ENCODE measurements around the gene SMS. TPM values are rescaled to one million over a fixed set of nuclear protein-coding genes. Genes with fewer than 3 reads are reported as not detected.
A peak's percentile ranks its signal among the peaks of the same experiment; 100 is the strongest.
"Not testable (repeated sequence)": the region's sequence is repeated elsewhere in the genome, so short reads cannot be mapped to it uniquely, and the experiment has no call there.

The SMS gene
- total and polyA plus RNA-seq, 2 of the 13 experiments (the other 11 are each of a cell fraction or from before 2014, with no cell fraction given): 40.5 to 91.9 TPM

DNA sequence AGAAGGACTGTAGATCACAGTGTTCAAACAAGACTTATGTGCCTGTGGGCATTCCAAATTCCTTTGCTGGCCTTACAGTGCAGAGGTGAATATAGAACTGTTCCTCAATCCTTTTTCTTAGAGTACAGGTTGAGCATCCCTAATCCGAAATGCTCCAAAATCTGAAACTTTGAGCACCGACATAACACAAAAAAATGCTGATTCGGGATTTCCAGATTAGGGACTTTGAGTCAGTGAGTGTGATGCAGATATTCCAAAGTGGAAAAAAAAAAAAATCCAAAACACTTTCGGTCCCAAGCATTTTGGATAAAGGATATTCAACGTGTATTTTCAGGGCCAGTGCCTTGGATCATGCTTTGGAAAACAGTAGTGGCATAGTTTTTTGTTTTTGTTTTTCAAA, 9.2 kb downstream of the SMS start:
- TF ChIP-seq, protein P1, sequence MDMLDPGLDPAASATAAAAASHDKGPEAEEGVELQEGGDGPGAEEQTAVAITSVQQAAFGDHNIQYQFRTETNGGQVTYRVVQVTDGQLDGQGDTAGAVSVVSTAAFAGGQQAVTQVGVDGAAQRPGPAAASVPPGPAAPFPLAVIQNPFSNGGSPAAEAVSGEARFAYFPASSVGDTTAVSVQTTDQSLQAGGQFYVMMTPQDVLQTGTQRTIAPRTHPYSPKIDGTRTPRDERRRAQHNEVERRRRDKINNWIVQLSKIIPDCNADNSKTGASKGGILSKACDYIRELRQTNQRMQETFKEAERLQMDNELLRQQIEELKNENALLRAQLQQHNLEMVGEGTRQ (IDR thresholded peaks at IDR 0.05; ENCODE audit: low read depth, low read length): no peak
- TF ChIP-seq, protein P1 (CRISPR knock-in tag; IDR thresholded peaks at IDR 0.05; ENCODE audit: borderline replicate concordance): no peak
- TF ChIP-seq MAFK (conservative IDR thresholded peaks at IDR 0.05 in 1 of 2, IDR thresholded peaks at IDR 0.05 in 1 of 2; ENCODE audit: low read length in 2 of 2) (peak; percentile 92 to 97), MAFF (IDR thresholded peaks at IDR 0.05; ENCODE audit: low read depth, low read length) (peak; percentile 96)
- TF ChIP-seq, protein P2, sequence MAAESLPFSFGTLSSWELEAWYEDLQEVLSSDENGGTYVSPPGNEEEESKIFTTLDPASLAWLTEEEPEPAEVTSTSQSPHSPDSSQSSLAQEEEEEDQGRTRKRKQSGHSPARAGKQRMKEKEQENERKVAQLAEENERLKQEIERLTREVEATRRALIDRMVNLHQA (CRISPR knock-in tag; IDR thresholded peaks at IDR 0.05): no peak
- in situ Hi-C loops (cut with HindIII; ENCODE audit: extremely low pct_ligation_motif_present, low pct_unique_long_range_greater_than_20kb): no loop called here
- FAIRE-seq: no peak
- BruUV-seq (replicated peaks): no TSS peak
- H3K9ac ChIP-seq (ENCODE audit: insufficient read depth, low read depth, low read length): no peak overlapping the region
- ATAC-seq: no peak
- H3K4me2 ChIP-seq (ENCODE audit: low read depth, low read length): no peak overlapping the region
- intact Hi-C loops (cut with micrococcal nuclease; ENCODE audit: unreplicated experiment): loop anchor here (10.0 kb wide), 2 partner anchors 115 to 225 kb away; partner anchors contain the start of gene MBTPS2
- no peak overlapping the region for H3K27ac ChIP-seq (ENCODE audit: extremely low read length, insufficient read depth, low read length)
- no peaks in the 10 kb centered on the region for H3K36me3 ChIP-seq (replicated peaks in 1 of 2; ENCODE audit: control insufficient read depth in 1 of 2, insufficient read depth in 2 of 2, low read length in 2 of 2)
- no peak for DNase-seq (ENCODE audit: low spot score)
- peaks cover 86% of the 10 kb centered on the region for H3K79me2 ChIP-seq (ENCODE audit: insufficient read depth, low read length)
- H4K20me1 ChIP-seq (ENCODE audit: insufficient read depth, low read length): peaks cover 5% of the 10 kb centered on the region; the same call in 1 of the 2 replicates
- H3K4me1 ChIP-seq (ENCODE audit: insufficient read depth, low read length): peaks cover 33% of the 10 kb centered on the region
- POLR2A ChIA-PET: no interaction called here
- H3K27me3 ChIP-seq (ENCODE audit: control insufficient read depth in 1 of 2, insufficient read depth in 2 of 2, low read length in 2 of 2): no peaks in the 10 kb centered on the region
- H2AFZ ChIP-seq (ENCODE audit: low read length): no peak overlapping the region
- H3K4me3 ChIP-seq (replicated peaks in 1 of 3; ENCODE audit: insufficient read depth in 1 of 3, low read depth in 2 of 3, low read length in 3 of 3): no peak overlapping the region
- H3K9me3 ChIP-seq (ENCODE audit: low read length): no peaks in the 10 kb centered on the region
- CTCF ChIA-PET (ENCODE audit: low intra/inter-chr PET ratio, low total read pairs): no interaction called here
- WGBS (ENCODE audit: low lambda C conversion rate): 95% methylated on average over 5 of the region's 5 CpGs

DNA sequence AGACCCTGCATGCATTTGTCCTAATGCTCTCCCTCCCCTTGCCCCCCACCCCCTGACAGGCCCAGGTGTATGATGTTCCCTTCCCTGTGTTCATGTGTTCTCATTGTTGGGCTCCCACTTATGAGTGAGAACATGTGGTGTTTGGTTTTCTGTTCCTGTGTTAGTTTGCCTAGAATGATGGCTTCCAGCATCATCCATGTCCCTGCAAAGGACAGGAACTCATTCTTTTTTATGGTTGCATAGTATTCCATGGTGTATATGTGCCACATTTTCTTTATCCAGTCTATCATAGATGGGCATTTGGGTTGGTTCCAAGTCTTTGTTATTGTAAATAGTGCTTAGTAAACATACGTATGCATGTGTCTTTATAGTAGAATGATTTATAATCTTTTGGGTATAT, 10.0 kb downstream of the SMS start:
- H3K36me3 ChIP-seq (replicated peaks in 1 of 2; ENCODE audit: control insufficient read depth in 1 of 2, insufficient read depth in 2 of 2, low read length in 2 of 2); H3K4me2 ChIP-seq (ENCODE audit: low read depth, low read length); H3K27me3 ChIP-seq (ENCODE audit: control insufficient read depth in 1 of 2, insufficient read depth in 2 of 2, low read length in 2 of 2); in situ Hi-C loops (cut with HindIII; ENCODE audit: extremely low pct_ligation_motif_present, low pct_unique_long_range_greater_than_20kb); H2AFZ ChIP-seq (ENCODE audit: low read length); H3K27ac ChIP-seq (ENCODE audit: extremely low read length, insufficient read depth, low read length); H3K9ac ChIP-seq (ENCODE audit: insufficient read depth, low read depth, low read length); POLR2A ChIA-PET; H4K20me1 ChIP-seq (ENCODE audit: insufficient read depth, low read length); intact Hi-C loops (cut with micrococcal nuclease; ENCODE audit: unreplicated experiment); FAIRE-seq; DNase-seq (ENCODE audit: low spot score); H3K9me3 ChIP-seq (ENCODE audit: low read length); H3K4me3 ChIP-seq (replicated peaks in 1 of 3; ENCODE audit: insufficient read depth in 1 of 3, low read depth in 2 of 3, low read length in 3 of 3); ATAC-seq; CTCF ChIA-PET (ENCODE audit: low intra/inter-chr PET ratio, low total read pairs); BruUV-seq (replicated peaks): not testable (repeated sequence)
- WGBS (ENCODE audit: low lambda C conversion rate): 89% methylated on average over 1 of the region's 1 CpG
- peaks cover 33% of the 10 kb centered on the region for H3K4me1 ChIP-seq (ENCODE audit: insufficient read depth, low read length)
- peaks cover 86% of the 10 kb centered on the region for H3K79me2 ChIP-seq (ENCODE audit: insufficient read depth, low read length)

Data from HepG2 (cell line).